Thoracic aorta (tissue), 2 donors: ENCODE measurements around the gene NCKIPSD. TPM values are rescaled to one million over a fixed set of nuclear protein-coding genes. Genes with fewer than 3 reads are reported as not detected.

Experiments used
- ATAC-seq: fragments of 150-250 bp; one replicate; pipeline ENCODE4 v1.8.0; 2017; ENCODE audit warnings: low read depth; ENCODE audit not compliant: insufficient number of reproducible peaks, low FRiP score
- DNase-seq: peaks from one replicate; pipeline ENCODE4 v3.0.0-alpha.2; 2020; ENCODE audit warnings: low spot score
- H3K27ac ChIP-seq, 2 donors: fragments of 200-600 bp; sonication (generic); 1 replicate in 1 of 2; 2 replicates in 1 of 2; pipeline ENCODE4 v1.5.1; 2016; ENCODE audit warnings: mild to moderate bottlenecking in 2 of 2, moderate library complexity in 2 of 2
- H3K27me3 ChIP-seq: fragments of 200-600 bp; sonication (generic); replicated peaks from 2 replicates; pipeline ENCODE4 v1.6.0; 2016; ENCODE audit warnings: mild to moderate bottlenecking; ENCODE audit not compliant: insufficient read depth
- H3K36me3 ChIP-seq: fragments of 200-600 bp; sonication (generic); one replicate; pipeline ENCODE4 v1.5.1; 2016
- H3K4me1 ChIP-seq, 2 donors: fragments of 200-600 bp; sonication (generic); 1 replicate in 1 of 2; 2 replicates in 1 of 2; pipeline versions ENCODE4 v1.5.1 to v1.6.0; 2016; ENCODE audit warnings: low read depth in 2 of 2, mild to moderate bottlenecking in 1 of 2; ENCODE audit not compliant: control insufficient read depth in 1 of 2
- H3K4me3 ChIP-seq: fragments of 200-600 bp; sonication (generic); 2 replicates; pipeline ENCODE4 v1.5.1; 2016; ENCODE audit warnings: mild to moderate bottlenecking
- H3K9me3 ChIP-seq: fragments of 200-600 bp; sonication (generic); 2 replicates; pipeline ENCODE4 v1.5.1; 2016
- total RNA-seq, 2 donors: library from RNA; depleted of rRNA; stranded (reverse); fragments of >200 nt; gene quantifications; one replicate each; pipeline versions ENCODE4 v1.1.0 to v1.2.3, GENCODE V29; 2016
- TF ChIP-seq, protein P1 (sequence below): fragments of 200-600 bp; sonication (generic); IDR thresholded peaks from one replicate; pipeline ENCODE4 v1.5.1; 2019; ENCODE audit warnings: antibody characterized with exemption

Gene NCKIPSD
- total RNA-seq, 2 donors from 2014 or later, result 59.6 to 101 TPM

- Histone ChIP-seq H3K4me3 (no peak overlapping the region), H3K4me1 (peaks cover 0 to 11% of the 10 kb centered on the region in 2 donors), H3K27ac (no peak overlapping the region), H3K36me3 (peaks cover 74% of the 10 kb centered on the region), H3K9me3 (no peaks in the 10 kb centered on the region), H3K27me3 (no peaks in the 10 kb centered on the region)
- TF ChIP-seq, protein P1, sequence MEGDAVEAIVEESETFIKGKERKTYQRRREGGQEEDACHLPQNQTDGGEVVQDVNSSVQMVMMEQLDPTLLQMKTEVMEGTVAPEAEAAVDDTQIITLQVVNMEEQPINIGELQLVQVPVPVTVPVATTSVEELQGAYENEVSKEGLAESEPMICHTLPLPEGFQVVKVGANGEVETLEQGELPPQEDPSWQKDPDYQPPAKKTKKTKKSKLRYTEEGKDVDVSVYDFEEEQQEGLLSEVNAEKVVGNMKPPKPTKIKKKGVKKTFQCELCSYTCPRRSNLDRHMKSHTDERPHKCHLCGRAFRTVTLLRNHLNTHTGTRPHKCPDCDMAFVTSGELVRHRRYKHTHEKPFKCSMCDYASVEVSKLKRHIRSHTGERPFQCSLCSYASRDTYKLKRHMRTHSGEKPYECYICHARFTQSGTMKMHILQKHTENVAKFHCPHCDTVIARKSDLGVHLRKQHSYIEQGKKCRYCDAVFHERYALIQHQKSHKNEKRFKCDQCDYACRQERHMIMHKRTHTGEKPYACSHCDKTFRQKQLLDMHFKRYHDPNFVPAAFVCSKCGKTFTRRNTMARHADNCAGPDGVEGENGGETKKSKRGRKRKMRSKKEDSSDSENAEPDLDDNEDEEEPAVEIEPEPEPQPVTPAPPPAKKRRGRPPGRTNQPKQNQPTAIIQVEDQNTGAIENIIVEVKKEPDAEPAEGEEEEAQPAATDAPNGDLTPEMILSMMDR, result no peak
- no peak for DNase-seq
- no peak for ATAC-seq
Observed at GRCh38 chr3:48628277-48629017, 57.3 kb downstream of the NCKIPSD start.

DNA sequence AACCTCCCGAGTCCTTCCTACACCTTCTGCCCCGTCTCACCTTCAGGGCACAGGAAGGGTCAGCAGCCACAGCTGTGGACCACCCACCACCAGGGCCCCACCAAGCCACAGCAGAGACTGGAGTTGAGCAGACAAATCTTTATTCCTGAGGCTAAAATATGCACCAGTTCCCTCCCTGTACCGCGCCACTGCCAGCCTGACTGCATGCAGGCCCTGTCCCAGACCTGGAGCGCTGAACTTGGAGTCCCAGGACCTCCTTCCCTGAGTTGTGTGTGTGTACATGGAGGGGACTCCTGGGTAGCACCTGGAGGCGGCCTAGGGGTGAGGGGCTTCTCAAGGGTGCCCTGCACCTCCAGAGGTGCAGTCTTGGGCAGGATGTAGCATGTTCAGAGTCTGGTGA, 60.1 kb downstream of the NCKIPSD start:
- DNase-seq (no peak), ATAC-seq (no peak)
- Histone ChIP-seq H3K27ac (no peak overlapping the region), H3K4me1 (peaks cover 0 to 8% of the 10 kb centered on the region in 2 donors), H3K9me3 (no peaks in the 10 kb centered on the region), H3K36me3 (peaks cover 49% of the 10 kb centered on the region), H3K4me3 (no peak overlapping the region), H3K27me3 (no peaks in the 10 kb centered on the region)
- TF ChIP-seq, protein P1, result no peak

GRCh38 chr3:48624767-48625166, 60.9 kb downstream of the NCKIPSD start:
- DNase-seq (no peak), ATAC-seq (no peak)
- TF ChIP-seq, protein P1, result no peak
- H3K4me1 ChIP-seq, result peaks cover 5 to 16% of the 10 kb centered on the region in 2 donors
- H3K9me3 ChIP-seq, result no peaks in the 10 kb centered on the region
- no peaks in the 10 kb centered on the region for H3K27me3 ChIP-seq
- H3K27ac ChIP-seq, result no peak overlapping the region
- no peak overlapping the region for H3K4me3 ChIP-seq
- H3K36me3 ChIP-seq, result peaks cover 40% of the 10 kb centered on the region

DNA sequence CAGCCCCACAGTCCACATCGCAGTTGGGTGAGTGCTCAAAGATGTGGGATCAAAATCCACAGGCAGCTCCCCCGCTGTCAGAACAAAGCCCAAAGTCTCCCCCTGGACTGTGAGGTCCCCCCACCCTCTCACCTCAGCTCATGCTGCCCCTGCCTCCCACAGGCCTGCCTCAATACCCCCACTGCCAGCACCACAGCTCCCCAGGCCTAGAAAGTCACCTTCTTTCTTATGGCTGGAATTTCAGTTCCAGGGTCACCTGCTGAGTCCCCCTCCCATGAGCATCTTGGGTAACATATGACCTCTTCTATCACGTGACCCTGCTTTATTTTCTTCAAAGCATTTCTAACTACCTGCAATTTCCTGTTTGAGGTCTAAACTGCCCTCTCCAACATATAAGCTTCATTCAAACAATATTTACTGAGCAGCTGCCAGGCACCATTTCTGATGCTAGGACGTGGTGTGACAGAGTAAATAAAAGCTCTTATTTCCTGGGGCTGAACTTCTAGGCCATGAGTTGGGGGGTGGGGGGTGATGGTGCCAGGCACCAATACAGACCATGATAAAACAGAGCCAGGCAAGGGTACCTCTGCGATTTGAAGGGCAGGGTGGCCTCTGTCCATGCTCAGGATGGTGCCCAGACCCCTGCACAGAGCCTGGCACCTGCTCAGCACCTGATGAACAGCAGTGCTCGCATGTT, 61.7 kb downstream of the NCKIPSD start:
- no peak for ATAC-seq
- Histone ChIP-seq H3K27me3 (no peaks in the 10 kb centered on the region), H3K4me1 (peaks cover 13 to 24% of the 10 kb centered on the region in 2 donors), H3K36me3 (peaks cover 35% of the 10 kb centered on the region), H3K9me3 (no peaks in the 10 kb centered on the region), H3K27ac (no peak overlapping the region), H3K4me3 (no peak overlapping the region)
- no peak for DNase-seq
- TF ChIP-seq, protein P1, result no peak

Other genes starting within 250 kb of the NCKIPSD start
- 10 to 100 TPM in 1 of 2 donors, 1 to 10 TPM in 1; 5.9 to 15.2 TPM for gene CCDC51, start 245.8 kb downstream of the NCKIPSD start, total RNA-seq
- gene TMA7, start 245.7 kb downstream of the NCKIPSD start, total RNA-seq, result 100 to 1,000 TPM; 112 to 164 TPM
- gene ATRIP, start 239.2 kb downstream of the NCKIPSD start, total RNA-seq, result 1 to 10 TPM; 4.0 to 8.3 TPM
- gene SHISA5, start 181.7 kb downstream of the NCKIPSD start, total RNA-seq, result 100 to 1,000 TPM; 151 to 159 TPM
- gene PFKFB4, start 129.1 kb downstream of the NCKIPSD start, total RNA-seq, result 1 to 10 TPM; 3.7 to 8.5 TPM
- gene UCN2, start 122.1 kb downstream of the NCKIPSD start, total RNA-seq, result 1 to 10 TPM in 1 of 2 donors, not detected in 1; 3.0 TPM
- gene COL7A1, start 90.6 kb downstream of the NCKIPSD start, total RNA-seq, result 10 to 100 TPM; 16.4 to 26.7 TPM
- gene UQCRC1, start 76.3 kb downstream of the NCKIPSD start, total RNA-seq, result 100 to 1,000 TPM; 226 to 234 TPM
- 1 to 10 TPM in 1 of 2 donors, not detected in 1; 8.0 TPM for gene TMEM89, start 64.1 kb downstream of the NCKIPSD start, total RNA-seq
- 100 to 1,000 TPM in 1 of 2 donors, 10 to 100 TPM in 1; 93.9 to 102 TPM for gene SLC26A6, start 50.5 kb downstream of the NCKIPSD start, total RNA-seq
- 1 to 10 TPM; 1.3 to 3.0 TPM for gene CELSR3, start 23.0 kb downstream of the NCKIPSD start, total RNA-seq
- gene IP6K2, start 31.3 kb upstream of the NCKIPSD start, total RNA-seq, result 10 to 100 TPM; 38.3 to 90.7 TPM
- 10 to 100 TPM; 66.4 to 69.5 TPM for gene PRKAR2A, start 162.0 kb upstream of the NCKIPSD start, total RNA-seq
- gene SLC25A20, start 213.0 kb upstream of the NCKIPSD start, total RNA-seq, result 10 to 100 TPM; 12.3 to 27.1 TPM
- gene ARIH2, start 232.9 kb upstream of the NCKIPSD start, total RNA-seq, result 100 to 1,000 TPM in 1 of 2 donors, 10 to 100 TPM in 1; 90.4 to 162 TPM